K562 (cell line): Measurements from ENCODE around the gene SP140L. TPM values are rescaled to one million over a fixed set of nuclear protein-coding genes. Genes with fewer than 3 reads are reported as not detected.

Experiments used
- ARID2 ChIP-seq: fragments of 450-650 bp; IDR thresholded peaks from 2 replicates; pipeline ENCODE4 v1.6.1; 2017; ENCODE audit warnings: antibody characterized with exemption, mild to moderate bottlenecking
- BRF1 ChIP-seq: IDR thresholded peaks from 3 replicates; pipeline ENCODE4 v1.6.1; 2011; ENCODE audit warnings: borderline replicate concordance, mild to moderate bottlenecking; ENCODE audit not compliant: insufficient read length; ENCODE audit errors: extremely low read depth
- EGR1 ChIP-seq: fragments of 450-650 bp; conservative IDR thresholded peaks from 2 replicates; pipeline ENCODE4 v1.6.1; 2017; ENCODE audit warnings: mild to moderate bottlenecking
- ELF1 ChIP-seq: fragments of 200-800 bp; sonication (Bioruptor generic); IDR thresholded peaks from 2 replicates; pipeline ENCODE4 v1.6.1; 2016; ENCODE audit warnings: missing genetic modification characterization, missing compliant biosample characterization
- ESRRA ChIP-seq: fragments of 450-650 bp; IDR thresholded peaks from 2 replicates; pipeline ENCODE4 v1.6.1; 2014; ENCODE audit warnings: low read depth, mild to moderate bottlenecking, moderate library complexity, borderline replicate concordance
- GATAD2A ChIP-seq: fragments of 450-650 bp; IDR thresholded peaks from 2 replicates; pipeline ENCODE4 v1.6.1; 2017
- MYC ChIP-seq, 2 experiments: fragments of 250-450 bp in 1 of 2; sonication (Bioruptor Pico) in 1 of 2; IDR thresholded peaks; 2 replicates each; pipeline versions ENCODE4 v1.5.1 to v1.6.1; 2012 to 2021; ENCODE audit warnings: low read depth in 2 of 2, borderline replicate concordance in 1 of 2, improper control_type of control experiment in 1 of 2, low read length in 1 of 2, mild to moderate bottlenecking in 1 of 2, moderate library complexity in 1 of 2
- NR2C1 ChIP-seq, 2 experiments: fragments of 450-650 bp; IDR thresholded peaks; 2 replicates each; pipeline ENCODE4 v1.6.1; 2017; ENCODE audit warnings: mild to moderate bottlenecking in 2 of 2, antibody characterized with exemption in 1 of 2, inconsistent platforms in 1 of 2, missing compliant biosample characterization in 1 of 2, missing genetic modification characterization in 1 of 2
- PTBP1 ChIP-seq: fragments of 200-400 bp; formaldehyde crosslinking; IDR thresholded peaks from 2 replicates; pipeline ENCODE4 v1.6.1; 2017; ENCODE audit warnings: low read depth, low read length
- SP1 ChIP-seq: sonication (generic); formaldehyde crosslinking; IDR thresholded peaks from 2 replicates; pipeline ENCODE4 v1.8.1; 2022; ENCODE audit warnings: mild to moderate bottlenecking, missing genetic modification reagents
- SP2 ChIP-seq: IDR thresholded peaks from 2 replicates; pipeline ENCODE4 v1.6.1; 2011; ENCODE audit warnings: mild to moderate bottlenecking, low read depth, low read length, moderate library complexity; ENCODE audit not compliant: poor library complexity, severe bottlenecking; ENCODE audit errors: extremely low read depth
- TEAD2 ChIP-seq: fragments of 450-650 bp; IDR thresholded peaks from 2 replicates; pipeline ENCODE4 v1.6.1; 2016; ENCODE audit warnings: missing genetic modification characterization, control low read depth, missing compliant biosample characterization
- ZBTB1 ChIP-seq: sonication (generic); formaldehyde crosslinking; IDR thresholded peaks from 2 replicates; pipeline ENCODE4 v1.8.1; 2023; ENCODE audit warnings: missing genetic modification reagents, low read depth, mild to moderate bottlenecking, borderline replicate concordance
- ZNF584 ChIP-seq: fragments of 200-800 bp; sonication (Bioruptor generic); IDR thresholded peaks from 2 replicates; pipeline ENCODE4 v1.6.1; 2016; ENCODE audit warnings: low read depth, mild to moderate bottlenecking, missing genetic modification characterization, missing compliant biosample characterization
- polyA plus RNA-seq, 8 experiments: library from polyadenylated mRNA; depleted of rRNA in 4 of 8; stranded (reverse) in 5 of 8; unstranded in 3 of 8; fragments of >200 nt; fragmentation: Nextera tagmentation in 2 of 8; fragmentation: Illumina TruSeq in 1 of 8; extraction: Ambion mirVana in 2 of 8; extraction: Trizol in 1 of 8; gene quantifications; 2 replicates each; pipeline versions ENCODE4 v1.2.1 to v1.2.3, GENCODE V29; 2011 to 2014; ENCODE audit warnings: inconsistent platforms in 1 of 8, missing spikeins in 1 of 8
- total RNA-seq, 7 experiments: library from RNA; depleted of rRNA in 6 of 7; stranded (reverse); fragments of >200 nt in 6 of 7; fragmentation: Illumina TruSeq in 2 of 7; extraction: Trizol in 2 of 7; gene quantifications; 2 replicates each; pipeline versions ENCODE4 v1.2.1 to v1.2.3, GENCODE V29; 2011 to 2021; ENCODE audit warnings: low replicate concordance in 1 of 7
- TF ChIP-seq, protein P1 (sequence below): fragments of 450-650 bp; formaldehyde crosslinking; IDR thresholded peaks from 2 replicates; pipeline ENCODE4 v1.4.0; 2020; ENCODE audit warnings: mild to moderate bottlenecking, moderate library complexity
- TF ChIP-seq, protein P2 (sequence below): fragments of 450-650 bp; IDR thresholded peaks from 2 replicates; pipeline ENCODE4 v1.6.1; 2017; ENCODE audit warnings: antibody characterized with exemption, mild to moderate bottlenecking

SP140L gene
- total and polyA plus RNA-seq, 9 of the 15 experiments (the other 6 are each of a cell fraction or from before 2014, with no cell fraction given), result 4.0 to 15.5 (median 11.3) TPM

DNA sequence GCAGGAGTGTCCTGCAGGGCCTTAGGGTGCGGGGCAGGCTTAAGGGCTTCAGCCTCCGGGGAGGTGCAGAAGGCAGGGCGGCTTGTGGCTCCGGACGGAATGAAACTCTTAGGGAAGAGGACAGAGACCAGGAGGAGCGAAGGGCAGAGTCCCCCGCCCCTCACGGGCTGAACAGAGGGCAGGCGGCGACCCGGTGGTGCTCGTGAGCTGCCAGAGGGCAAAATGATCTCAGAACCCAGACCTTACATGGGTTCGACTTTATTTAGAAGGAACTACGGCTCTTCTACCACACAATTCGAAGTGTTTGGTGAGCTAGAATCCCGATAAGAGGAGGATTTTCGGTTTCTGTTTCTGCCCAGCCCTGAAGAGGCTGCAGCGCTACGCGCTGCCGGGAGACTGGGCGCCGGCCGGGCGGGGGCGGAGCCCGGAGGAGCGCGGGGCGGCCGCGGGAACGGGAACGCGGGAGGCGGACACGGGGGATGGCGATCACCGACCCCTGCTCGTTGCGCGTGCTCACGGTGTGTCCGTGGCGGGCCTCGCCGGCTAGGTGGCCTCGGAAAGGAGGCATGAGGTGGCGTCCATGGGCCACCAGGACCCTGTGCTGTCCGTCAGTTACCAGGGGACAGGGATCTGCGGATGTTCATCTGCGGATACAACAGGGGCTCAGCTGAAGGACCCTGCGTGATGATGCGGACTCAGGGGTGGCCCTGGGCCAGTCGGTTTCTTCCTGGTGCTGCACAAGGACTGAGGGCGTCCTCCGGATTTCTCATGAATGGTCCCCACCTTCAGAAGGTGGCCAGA, 84.8 kb downstream of the SP140L start (continued):
- TF ChIP-seq MYC (IDR thresholded peaks at IDR 0.05; ENCODE audit: low read depth, low read length), result 0 out of 2 replicates have a peak, but pooled peaks have one; percentile 46
- no peak for TF ChIP-seq MYC (CRISPR knock-in tag; IDR thresholded peaks at IDR 0.05; ENCODE audit: borderline replicate concordance, low read depth)
- TF ChIP-seq PTBP1, result no peak
- peak; percentile 55 for TF ChIP-seq EGR1
- TF ChIP-seq SP1 (CRISPR knock-in tag), result peak; percentile 37; the same call in 1 of the 2 replicates
- no peak for TF ChIP-seq SP2
- 0 out of 2 replicates have a peak, but pooled peaks have one; percentile 33 for TF ChIP-seq GATAD2A
- no peak for TF ChIP-seq NR2C1 (IDR thresholded peaks at IDR 0.05)
- no peak for TF ChIP-seq NR2C1 (tag; IDR thresholded peaks at IDR 0.05)
- TF ChIP-seq, protein P1, sequence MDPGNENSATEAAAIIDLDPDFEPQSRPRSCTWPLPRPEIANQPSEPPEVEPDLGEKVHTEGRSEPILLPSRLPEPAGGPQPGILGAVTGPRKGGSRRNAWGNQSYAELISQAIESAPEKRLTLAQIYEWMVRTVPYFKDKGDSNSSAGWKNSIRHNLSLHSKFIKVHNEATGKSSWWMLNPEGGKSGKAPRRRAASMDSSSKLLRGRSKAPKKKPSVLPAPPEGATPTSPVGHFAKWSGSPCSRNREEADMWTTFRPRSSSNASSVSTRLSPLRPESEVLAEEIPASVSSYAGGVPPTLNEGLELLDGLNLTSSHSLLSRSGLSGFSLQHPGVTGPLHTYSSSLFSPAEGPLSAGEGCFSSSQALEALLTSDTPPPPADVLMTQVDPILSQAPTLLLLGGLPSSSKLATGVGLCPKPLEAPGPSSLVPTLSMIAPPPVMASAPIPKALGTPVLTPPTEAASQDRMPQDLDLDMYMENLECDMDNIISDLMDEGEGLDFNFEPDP (CRISPR knock-in tag), result no peak
- no peak for TF ChIP-seq ZNF584 (CRISPR knock-in tag)
- TF ChIP-seq ZBTB1 (CRISPR knock-in tag), result peak; percentile 59
- no peak for TF ChIP-seq TEAD2
- no peak for TF ChIP-seq ESRRA
- no peak for TF ChIP-seq ELF1 (tag)
- no peak for TF ChIP-seq ARID2
- TF ChIP-seq, protein P2, sequence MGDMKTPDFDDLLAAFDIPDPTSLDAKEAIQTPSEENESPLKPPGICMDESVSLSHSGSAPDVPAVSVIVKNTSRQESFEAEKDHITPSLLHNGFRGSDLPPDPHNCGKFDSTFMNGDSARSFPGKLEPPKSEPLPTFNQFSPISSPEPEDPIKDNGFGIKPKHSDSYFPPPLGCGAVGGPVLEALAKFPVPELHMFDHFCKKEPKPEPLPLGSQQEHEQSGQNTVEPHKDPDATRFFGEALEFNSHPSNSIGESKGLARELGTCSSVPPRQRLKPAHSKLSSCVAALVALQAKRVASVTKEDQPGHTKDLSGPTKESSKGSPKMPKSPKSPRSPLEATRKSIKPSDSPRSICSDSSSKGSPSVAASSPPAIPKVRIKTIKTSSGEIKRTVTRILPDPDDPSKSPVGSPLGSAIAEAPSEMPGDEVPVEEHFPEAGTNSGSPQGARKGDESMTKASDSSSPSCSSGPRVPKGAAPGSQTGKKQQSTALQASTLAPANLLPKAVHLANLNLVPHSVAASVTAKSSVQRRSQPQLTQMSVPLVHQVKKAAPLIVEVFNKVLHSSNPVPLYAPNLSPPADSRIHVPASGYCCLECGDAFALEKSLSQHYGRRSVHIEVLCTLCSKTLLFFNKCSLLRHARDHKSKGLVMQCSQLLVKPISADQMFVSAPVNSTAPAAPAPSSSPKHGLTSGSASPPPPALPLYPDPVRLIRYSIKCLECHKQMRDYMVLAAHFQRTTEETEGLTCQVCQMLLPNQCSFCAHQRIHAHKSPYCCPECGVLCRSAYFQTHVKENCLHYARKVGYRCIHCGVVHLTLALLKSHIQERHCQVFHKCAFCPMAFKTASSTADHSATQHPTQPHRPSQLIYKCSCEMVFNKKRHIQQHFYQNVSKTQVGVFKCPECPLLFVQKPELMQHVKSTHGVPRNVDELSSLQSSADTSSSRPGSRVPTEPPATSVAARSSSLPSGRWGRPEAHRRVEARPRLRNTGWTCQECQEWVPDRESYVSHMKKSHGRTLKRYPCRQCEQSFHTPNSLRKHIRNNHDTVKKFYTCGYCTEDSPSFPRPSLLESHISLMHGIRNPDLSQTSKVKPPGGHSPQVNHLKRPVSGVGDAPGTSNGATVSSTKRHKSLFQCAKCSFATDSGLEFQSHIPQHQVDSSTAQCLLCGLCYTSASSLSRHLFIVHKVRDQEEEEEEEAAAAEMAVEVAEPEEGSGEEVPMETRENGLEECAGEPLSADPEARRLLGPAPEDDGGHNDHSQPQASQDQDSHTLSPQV, result peak; percentile 55; the same call in 1 of the 2 replicates
- no peak for TF ChIP-seq BRF1
